Measurements from ENCODE around the gene ADAMTS15. TPM values are rescaled to one million over a fixed set of nuclear protein-coding genes. Genes with fewer than 3 reads are reported as not detected.
A peak's percentile ranks its signal among the peaks of the same experiment; 100 is the strongest.

ADAMTS15 gene
- total RNA-seq, 3 donors from 2014 or later = not detected

GRCh38 chr11:130424613-130425140, 23.8 kb upstream of the ADAMTS15 start:
- Mint-ChIP-seq H3K4me3 (no peak overlapping the region), H3K4me1 (ENCODE audit: low read depth) (peaks cover 14% of the 10 kb centered on the region), H3K36me3 (ENCODE audit: insufficient read depth) (no peaks in the 10 kb centered on the region), H3K27me3 (ENCODE audit: low read depth) (peaks cover 50% of the 10 kb centered on the region), H3K9me3 (no peaks in the 10 kb centered on the region)
- DNase-seq = no peak
- no peak for ATAC-seq

- no peak for ATAC-seq
- H3K9me3 Mint-ChIP-seq = no peaks in the 10 kb centered on the region
- H3K27me3 Mint-ChIP-seq (ENCODE audit: low read depth) = peaks cover 54% of the 10 kb centered on the region
- H3K36me3 Mint-ChIP-seq (ENCODE audit: insufficient read depth) = no peaks in the 10 kb centered on the region
- H3K4me3 Mint-ChIP-seq = no peak overlapping the region
- peaks cover 14% of the 10 kb centered on the region for H3K4me1 Mint-ChIP-seq (ENCODE audit: low read depth)
- no peak for DNase-seq
These were observed 23.3 kb upstream of the ADAMTS15 start for GRCh38 chr11:130425156-130425555.

- H3K9me3 Mint-ChIP-seq = no peaks in the 10 kb centered on the region
- H3K36me3 Mint-ChIP-seq (ENCODE audit: insufficient read depth) = no peaks in the 10 kb centered on the region
- ATAC-seq = no peak
- H3K4me1 Mint-ChIP-seq (ENCODE audit: low read depth) = peaks cover 14% of the 10 kb centered on the region
- H3K4me3 Mint-ChIP-seq = no peak overlapping the region
- H3K27me3 Mint-ChIP-seq (ENCODE audit: low read depth) = peaks cover 62% of the 10 kb centered on the region
- DNase-seq = no peak
These were observed 22.1 kb upstream of the ADAMTS15 start for GRCh38 chr11:130426223-130426836.

GRCh38 chr11:130426837-130427341, 21.6 kb upstream of the ADAMTS15 start:
- Mint-ChIP-seq H3K27me3 (ENCODE audit: low read depth) (peaks cover 62% of the 10 kb centered on the region), H3K4me1 (ENCODE audit: low read depth) (peaks cover 14% of the 10 kb centered on the region), H3K9me3 (no peaks in the 10 kb centered on the region), H3K36me3 (ENCODE audit: insufficient read depth) (no peaks in the 10 kb centered on the region), H3K4me3 (peak overlapping the region; percentile 12)
- DNase-seq = no peak
- ATAC-seq = no peak

- no peak for DNase-seq
- Mint-ChIP-seq H3K4me1 (ENCODE audit: low read depth) (peaks cover 14% of the 10 kb centered on the region), H3K4me3 (no peak overlapping the region), H3K36me3 (ENCODE audit: insufficient read depth) (no peaks in the 10 kb centered on the region), H3K27me3 (ENCODE audit: low read depth) (peaks cover 62% of the 10 kb centered on the region), H3K9me3 (no peaks in the 10 kb centered on the region)
- ATAC-seq = peak; percentile 23 to 32
These were observed 20.7 kb upstream of the ADAMTS15 start for GRCh38 chr11:130427581-130428315.

- ATAC-seq = peak; percentile 24 to 51
- Mint-ChIP-seq H3K4me3 (peak within 1 kb of the TSS; percentile 48), H3K9me3 (no peaks in the 10 kb centered on the region), H3K27me3 (ENCODE audit: low read depth) (peaks cover 61% of the 10 kb centered on the region), H3K4me1 (ENCODE audit: low read depth) (peaks cover 14% of the 10 kb centered on the region), H3K36me3 (ENCODE audit: insufficient read depth) (no peaks in the 10 kb centered on the region)
- DNase-seq = no peak
These were observed 19.9 kb upstream of the ADAMTS15 start, which contains the start of gene ADAMTS8 for GRCh38 chr11:130428316-130429119. Gene ADAMTS8, minus strand, starts transcription at chr11:130428609. Its CDS starts 323 bp downstream, at chr11:130428286.

GRCh38 chr11:130429120-130429681, 19.2 kb upstream of the ADAMTS15 start:
- Mint-ChIP-seq H3K4me1 (ENCODE audit: low read depth) (peaks cover 14% of the 10 kb centered on the region), H3K27me3 (ENCODE audit: low read depth) (peaks cover 60% of the 10 kb centered on the region), H3K4me3 (peak overlapping the region; percentile 48), H3K9me3 (no peaks in the 10 kb centered on the region), H3K36me3 (ENCODE audit: insufficient read depth) (no peaks in the 10 kb centered on the region)
- ATAC-seq = no peak
- no peak for DNase-seq

GRCh38 chr11:130429983-130430382, 18.5 kb upstream of the ADAMTS15 start:
- Mint-ChIP-seq H3K36me3 (ENCODE audit: insufficient read depth) (no peaks in the 10 kb centered on the region), H3K27me3 (ENCODE audit: low read depth) (peaks cover 52% of the 10 kb centered on the region), H3K4me3 (no peak overlapping the region), H3K9me3 (no peaks in the 10 kb centered on the region), H3K4me1 (ENCODE audit: low read depth) (peaks cover 14% of the 10 kb centered on the region)
- DNase-seq = no peak
- ATAC-seq = no peak

- ATAC-seq = peak; percentile 39 to 52
- Mint-ChIP-seq H3K4me1 (ENCODE audit: low read depth) (peaks cover 14% of the 10 kb centered on the region), H3K4me3 (no peak overlapping the region), H3K9me3 (no peaks in the 10 kb centered on the region), H3K27me3 (ENCODE audit: low read depth) (peaks cover 41% of the 10 kb centered on the region), H3K36me3 (ENCODE audit: insufficient read depth) (no peaks in the 10 kb centered on the region)
- DNase-seq = peak; percentile 56
These were observed 17.1 kb upstream of the ADAMTS15 start for GRCh38 chr11:130431331-130431773.

GRCh38 chr11:130431801-130432200, 16.6 kb upstream of the ADAMTS15 start:
- Mint-ChIP-seq H3K36me3 (ENCODE audit: insufficient read depth) (no peaks in the 10 kb centered on the region), H3K9me3 (no peaks in the 10 kb centered on the region), H3K4me3 (no peak overlapping the region), H3K4me1 (ENCODE audit: low read depth) (peaks cover 14% of the 10 kb centered on the region), H3K27me3 (ENCODE audit: low read depth) (peaks cover 36% of the 10 kb centered on the region)
- ATAC-seq (no peak), DNase-seq (no peak)

- peaks cover 30% of the 10 kb centered on the region for H3K27me3 Mint-ChIP-seq (ENCODE audit: low read depth)
- H3K4me3 Mint-ChIP-seq = no peak overlapping the region
- DNase-seq = no peak
- no peaks in the 10 kb centered on the region for H3K36me3 Mint-ChIP-seq (ENCODE audit: insufficient read depth)
- H3K9me3 Mint-ChIP-seq = no peaks in the 10 kb centered on the region
- peaks cover 12% of the 10 kb centered on the region for H3K4me1 Mint-ChIP-seq (ENCODE audit: low read depth)
- ATAC-seq = no peak
These were observed 15.1 kb upstream of the ADAMTS15 start for GRCh38 chr11:130433357-130433756.

GRCh38 chr11:130434521-130435223, 13.8 kb upstream of the ADAMTS15 start:
- ATAC-seq (peak; percentile 87 to 90), DNase-seq (peak; percentile 55)
- peaks cover 14% of the 10 kb centered on the region for H3K4me1 Mint-ChIP-seq (ENCODE audit: low read depth)
- H3K9me3 Mint-ChIP-seq = no peaks in the 10 kb centered on the region
- no peaks in the 10 kb centered on the region for H3K36me3 Mint-ChIP-seq (ENCODE audit: insufficient read depth)
- H3K27me3 Mint-ChIP-seq (ENCODE audit: low read depth) = peaks cover 17% of the 10 kb centered on the region
- H3K4me3 Mint-ChIP-seq = no peak overlapping the region

- no peak for ATAC-seq
- Mint-ChIP-seq H3K36me3 (ENCODE audit: insufficient read depth) (no peaks in the 10 kb centered on the region), H3K9me3 (no peaks in the 10 kb centered on the region), H3K27me3 (ENCODE audit: low read depth) (peaks cover 9% of the 10 kb centered on the region), H3K4me1 (ENCODE audit: low read depth) (peaks cover 14% of the 10 kb centered on the region), H3K4me3 (no peak overlapping the region)
- DNase-seq = no peak
These were observed 12.8 kb upstream of the ADAMTS15 start for GRCh38 chr11:130435671-130436070.

Measured in activated T-cell treated with anti-CD3 and anti-CD28 coated beads, Interleukin-2, amount 50 U/mL, for 4 hours (primary cell).